Cardiac fibroblast (primary cell): Measurements from ENCODE around the gene RGS3.

Source experiments
- DNase-seq, 2 donors: peaks; one replicate each; pipeline versions ENCODE4 v3.0.0 to v3.0.0-alpha.2; 2010; ENCODE audit warnings: low read depth in 2 of 2
- H3K4me3 ChIP-seq, 2 donors: replicated peaks in 1 of 2; 1 replicate in 1 of 2; 2 replicates in 1 of 2; pipeline ENCODE4 v1.5.1; 2011; ENCODE audit warnings: low read depth in 2 of 2, low read length in 2 of 2, mild to moderate bottlenecking in 2 of 2, moderate library complexity in 1 of 2
- CTCF ChIP-seq: IDR thresholded peaks from one replicate; pipeline ENCODE4 v1.5.1; 2011; ENCODE audit warnings: low read depth, mild to moderate bottlenecking, low read length, inconsistent platforms

The RGS3 gene

GRCh38 chr9:113566016-113566711 lies 102.6 kb downstream of the RGS3 start:
- no peak for DNase-seq
- H3K4me3 ChIP-seq: peak overlapping the region; percentile 50 to 56
- no peak for TF ChIP-seq CTCF

- no peak for DNase-seq
- TF ChIP-seq CTCF: no peak
- peak overlapping the region in 1 of 2 donors; percentile 56 for H3K4me3 ChIP-seq
These were observed 103.2 kb downstream of the RGS3 start for GRCh38 chr9:113566712-113567071.

GRCh38 chr9:113567361-113568080 lies 104.0 kb downstream of the RGS3 start:
- no peak for DNase-seq
- H3K4me3 ChIP-seq: no peak overlapping the region
- no peak for TF ChIP-seq CTCF

GRCh38 chr9:113568081-113568435 lies 104.5 kb downstream of the RGS3 start:
- no peak for DNase-seq
- H3K4me3 ChIP-seq: no peak overlapping the region
- TF ChIP-seq CTCF: no peak

- no peak overlapping the region for H3K4me3 ChIP-seq
- no peak for TF ChIP-seq CTCF
These were observed 105.2 kb downstream of the RGS3 start for GRCh38 chr9:113568571-113569321.

GRCh38 chr9:113569472-113570060 lies 106.0 kb downstream of the RGS3 start:
- no peak for DNase-seq
- H3K4me3 ChIP-seq: no peak overlapping the region
- no peak for TF ChIP-seq CTCF

More at GRCh38 chr9:113568571-113569321, 105.2 kb downstream of the RGS3 start:
- DNase-seq: no peak
